ENCODE data around the gene BTLA. TPM values are rescaled to one million over a fixed set of nuclear protein-coding genes. Genes with fewer than 3 reads are reported as not detected.

BTLA gene
- total and polyA plus RNA-seq, 4 donors = 0.30 to 2.0 (median 0.56) TPM

DNA sequence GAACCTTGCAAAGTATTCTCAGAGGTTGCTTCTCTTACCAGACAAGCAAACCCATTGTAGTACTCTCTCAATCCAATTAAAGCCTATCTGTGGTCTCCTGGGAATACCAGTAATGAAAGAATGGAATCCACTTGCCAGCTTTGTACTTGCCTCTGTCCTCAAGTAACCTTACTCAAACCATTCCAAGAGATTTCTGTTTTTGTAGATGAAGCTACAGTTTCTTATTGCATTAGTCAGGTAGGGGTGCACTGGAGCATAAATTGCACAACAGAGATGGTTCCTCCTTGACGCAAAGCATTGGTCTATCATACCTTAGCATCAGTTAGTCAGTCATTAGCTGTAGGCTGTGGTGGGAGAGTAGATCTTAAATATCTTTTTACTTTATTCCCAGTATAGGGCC is 52.9 kb downstream of the BTLA start:
- Histone ChIP-seq H3K27ac (ENCODE audit: low read depth in 1 of 2, low read length in 1 of 2) (no peak overlapping the region), H3K9me3 (ENCODE audit: control insufficient read depth in 4 of 4, insufficient read depth in 3 of 4, low read length in 3 of 4) (no peaks in the 10 kb centered on the region), H3K36me3 (ENCODE audit: control insufficient read depth in 4 of 4, insufficient read depth in 4 of 4, low read length in 4 of 4) (no peaks in the 10 kb centered on the region), H3K4me1 (ENCODE audit: control insufficient read depth in 5 of 5, insufficient read depth in 5 of 5, low read length in 5 of 5) (peaks cover 0 to 8% (median 0%) of the 10 kb centered on the region in 5 donors), H3K27me3 (ENCODE audit: control insufficient read depth in 3 of 3, insufficient read depth in 3 of 3, low read length in 2 of 3) (no peaks in the 10 kb centered on the region), H3K9ac (ENCODE audit: insufficient read depth in 1 of 2, low read length in 2 of 2) (no peak overlapping the region), H3K4me3 (no peak overlapping the region)
- TF ChIP-seq, protein P1, sequence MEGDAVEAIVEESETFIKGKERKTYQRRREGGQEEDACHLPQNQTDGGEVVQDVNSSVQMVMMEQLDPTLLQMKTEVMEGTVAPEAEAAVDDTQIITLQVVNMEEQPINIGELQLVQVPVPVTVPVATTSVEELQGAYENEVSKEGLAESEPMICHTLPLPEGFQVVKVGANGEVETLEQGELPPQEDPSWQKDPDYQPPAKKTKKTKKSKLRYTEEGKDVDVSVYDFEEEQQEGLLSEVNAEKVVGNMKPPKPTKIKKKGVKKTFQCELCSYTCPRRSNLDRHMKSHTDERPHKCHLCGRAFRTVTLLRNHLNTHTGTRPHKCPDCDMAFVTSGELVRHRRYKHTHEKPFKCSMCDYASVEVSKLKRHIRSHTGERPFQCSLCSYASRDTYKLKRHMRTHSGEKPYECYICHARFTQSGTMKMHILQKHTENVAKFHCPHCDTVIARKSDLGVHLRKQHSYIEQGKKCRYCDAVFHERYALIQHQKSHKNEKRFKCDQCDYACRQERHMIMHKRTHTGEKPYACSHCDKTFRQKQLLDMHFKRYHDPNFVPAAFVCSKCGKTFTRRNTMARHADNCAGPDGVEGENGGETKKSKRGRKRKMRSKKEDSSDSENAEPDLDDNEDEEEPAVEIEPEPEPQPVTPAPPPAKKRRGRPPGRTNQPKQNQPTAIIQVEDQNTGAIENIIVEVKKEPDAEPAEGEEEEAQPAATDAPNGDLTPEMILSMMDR (IDR thresholded peaks at IDR 0.05; ENCODE audit: control extremely low read depth, extremely low read depth) = no peak
- DNase-seq (no peak), ATAC-seq (ENCODE audit: insufficient read depth, low FRiP score) (no peak)
- 38 to 63% methylated on average over 1 of the region's 1 CpG for WGBS, 2 donors

DNA sequence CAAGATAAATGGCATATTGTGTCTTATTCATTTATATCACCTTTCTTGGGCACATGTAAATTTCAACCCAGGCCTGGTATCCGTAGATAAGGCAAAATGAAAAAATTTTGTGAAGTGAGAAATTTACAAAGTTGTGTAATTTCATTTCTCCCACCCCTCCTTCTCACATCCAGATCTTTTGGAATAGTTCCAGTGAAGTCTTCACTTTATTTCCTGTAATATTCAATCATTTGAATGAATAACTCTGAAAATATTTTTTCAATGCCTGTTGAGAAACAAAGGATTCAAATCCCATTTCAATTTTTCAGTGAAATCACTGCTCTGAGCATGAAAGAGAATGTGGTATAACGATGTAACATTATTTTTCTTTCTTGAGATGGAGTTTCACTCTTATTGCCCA is 53.4 kb downstream of the BTLA start:
- Histone ChIP-seq H3K27me3 (ENCODE audit: control insufficient read depth in 3 of 3, insufficient read depth in 3 of 3, low read length in 2 of 3) (no peaks in the 10 kb centered on the region), H3K36me3 (ENCODE audit: control insufficient read depth in 4 of 4, insufficient read depth in 4 of 4, low read length in 4 of 4) (no peaks in the 10 kb centered on the region), H3K9ac (ENCODE audit: insufficient read depth in 1 of 2, low read length in 2 of 2) (no peak overlapping the region), H3K9me3 (ENCODE audit: control insufficient read depth in 4 of 4, insufficient read depth in 3 of 4, low read length in 3 of 4) (no peaks in the 10 kb centered on the region), H3K4me3 (no peak overlapping the region), H3K27ac (ENCODE audit: low read depth in 1 of 2, low read length in 1 of 2) (no peak overlapping the region), H3K4me1 (ENCODE audit: control insufficient read depth in 5 of 5, insufficient read depth in 5 of 5, low read length in 5 of 5) (peaks cover 0 to 8% (median 0%) of the 10 kb centered on the region in 5 donors)
- WGBS, 2 donors = 73 to 76% methylated on average over 2 of the region's 2 CpGs
- TF ChIP-seq, protein P1 (IDR thresholded peaks at IDR 0.05; ENCODE audit: control extremely low read depth, extremely low read depth) = no peak
- DNase-seq (no peak), ATAC-seq (ENCODE audit: insufficient read depth, low FRiP score) (no peak)

DNA sequence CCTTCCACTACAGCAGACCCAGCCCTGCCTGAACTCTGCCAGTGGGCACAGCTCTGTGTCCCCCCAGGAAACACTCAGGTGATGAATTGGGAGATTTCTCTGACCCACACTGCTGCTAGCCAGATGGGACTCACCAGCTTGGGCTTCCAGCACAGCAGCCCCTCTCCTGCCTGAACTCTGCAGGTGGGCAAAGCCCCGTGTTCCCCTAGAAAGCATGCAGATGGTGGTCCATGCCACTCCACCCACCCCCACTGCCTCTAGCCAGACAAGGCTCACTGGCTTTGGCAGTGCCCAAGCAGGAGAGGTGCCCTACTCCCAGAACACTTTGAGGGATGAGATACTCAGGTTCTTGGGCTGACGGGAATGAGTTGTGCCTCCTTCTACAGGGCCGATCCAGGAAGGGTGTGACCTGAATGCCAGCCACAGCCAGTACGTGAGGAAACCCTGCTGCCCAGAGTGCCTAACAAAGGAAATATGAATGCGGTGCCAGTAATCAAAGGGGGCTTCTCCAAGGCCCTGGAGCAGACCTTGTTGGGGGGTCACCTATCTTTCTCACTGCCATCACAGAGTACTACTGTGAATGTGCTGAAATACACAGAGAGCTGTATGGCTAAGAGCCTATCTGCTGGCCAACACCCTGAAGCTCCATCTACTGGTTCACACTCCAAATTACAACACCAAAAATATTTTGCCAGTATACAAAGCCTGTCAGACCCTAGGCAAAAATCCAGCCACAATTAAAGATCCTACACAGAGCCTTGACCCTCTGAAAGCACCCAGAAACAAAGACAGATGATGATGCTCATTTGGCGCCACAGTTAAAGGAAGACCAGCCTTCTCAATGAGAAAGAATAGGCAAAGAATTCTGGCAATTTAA is 61.9 kb downstream of the BTLA start:
- Histone ChIP-seq H3K9me3 (ENCODE audit: control insufficient read depth in 4 of 4, insufficient read depth in 3 of 4, low read length in 3 of 4) (peaks cover 0 to 6% (median 2%) of the 10 kb centered on the region in 4 donors), H3K36me3 (ENCODE audit: control insufficient read depth in 4 of 4, insufficient read depth in 4 of 4, low read length in 4 of 4) (no peaks in the 10 kb centered on the region), H3K4me1 (ENCODE audit: control insufficient read depth in 5 of 5, insufficient read depth in 5 of 5, low read length in 5 of 5) (no peaks in the 10 kb centered on the region), H3K27ac (ENCODE audit: low read depth in 1 of 2, low read length in 1 of 2) (no peak overlapping the region), H3K4me3 (no peak overlapping the region), H3K9ac (ENCODE audit: insufficient read depth in 1 of 2, low read length in 2 of 2) (no peak overlapping the region), H3K27me3 (ENCODE audit: control insufficient read depth in 3 of 3, insufficient read depth in 3 of 3, low read length in 2 of 3) (no peaks in the 10 kb centered on the region)
- 77 to 86% methylated on average over 6 of the region's 6 CpGs for WGBS, 2 donors
- DNase-seq (no peak), ATAC-seq (ENCODE audit: insufficient read depth, low FRiP score) (no peak)
- TF ChIP-seq, protein P1 (IDR thresholded peaks at IDR 0.05; ENCODE audit: control extremely low read depth, extremely low read depth) = peak; percentile 18

Data from lung (tissue), 12 donors.